Breast epithelium (tissue), 4 donors: ENCODE results near the gene TASP1. TPM values are rescaled to one million over a fixed set of nuclear protein-coding genes. Genes with fewer than 3 reads are reported as not detected.

Experiments
- DNase-seq, 2 donors: peaks; one replicate each; pipeline ENCODE4 v3.0.0-alpha.2; 2019; ENCODE audit warnings: low spot score in 2 of 2
- H3K27ac ChIP-seq, 2 donors: fragments of 200-600 bp; sonication (generic) in 1 of 2; one replicate each; pipeline ENCODE4 v1.5.1; 2016 to 2019; ENCODE audit warnings: mild to moderate bottlenecking in 1 of 2
- H3K27me3 ChIP-seq, 2 donors: fragments of 200-600 bp; sonication (generic) in 1 of 2; one replicate each; pipeline versions ENCODE4 v1.5.1 to v1.6.0; 2017 to 2019; ENCODE audit warnings: control low read depth in 1 of 2, mild to moderate bottlenecking in 1 of 2
- H3K36me3 ChIP-seq: fragments of 200-600 bp; one replicate; pipeline ENCODE4 v1.5.1; 2019
- H3K4me1 ChIP-seq, 2 donors: fragments of 200-600 bp; sonication (generic); one replicate each; pipeline ENCODE4 v1.5.1; 2016 to 2019; ENCODE audit warnings: control low read depth in 1 of 2
- H3K4me3 ChIP-seq, 3 donors: fragments of 200-600 bp; sonication (generic); 1 replicate in 2 of 3; 2 replicates in 1 of 3; pipeline ENCODE4 v1.5.1; 2016 to 2019; ENCODE audit warnings: mild to moderate bottlenecking in 3 of 3, moderate library complexity in 2 of 3
- H3K9me3 ChIP-seq, 2 donors: fragments of 200-600 bp; sonication (generic) in 1 of 2; one replicate each; pipeline ENCODE4 v1.5.1; 2016 to 2019; ENCODE audit warnings: control low read depth in 1 of 2
- POLR2A ChIP-seq: fragments of 450-650 bp; IDR thresholded peaks from one replicate; pipeline ENCODE4 v1.6.1; 2016; ENCODE audit warnings: antibody characterized with exemption, mild to moderate bottlenecking, moderate library complexity
- POLR2AphosphoS5 ChIP-seq, 3 donors: sonication (generic); formaldehyde crosslinking; IDR thresholded peaks; one replicate each; pipeline ENCODE4 v1.6.1; 2017; ENCODE audit warnings: antibody characterized with exemption in 3 of 3
- intact Hi-C: fragments of 100-400 bp; cut with DNase I; formaldehyde crosslinking; loops from one replicate; pipeline ENCODE4 v1.15.1; 2023; ENCODE audit warnings: low total_unique reads
- total RNA-seq, 3 donors: library from RNA; depleted of rRNA; stranded (reverse); fragments of >200 nt; gene quantifications; one replicate each; pipeline ENCODE4 v1.1.0, GENCODE V29; 2016
- TF ChIP-seq, protein P1 (sequence below), 3 donors: fragments of 450-650 bp; IDR thresholded peaks; one replicate each; pipeline ENCODE4 v1.5.1; 2016 to 2017; ENCODE audit warnings: antibody characterized with exemption in 3 of 3, mild to moderate bottlenecking in 3 of 3, moderate library complexity in 3 of 3

The TASP1 gene
- total RNA-seq, 3 donors from 2014 or later: 12.0 to 26.1 (median 19.0) TPM

DNA sequence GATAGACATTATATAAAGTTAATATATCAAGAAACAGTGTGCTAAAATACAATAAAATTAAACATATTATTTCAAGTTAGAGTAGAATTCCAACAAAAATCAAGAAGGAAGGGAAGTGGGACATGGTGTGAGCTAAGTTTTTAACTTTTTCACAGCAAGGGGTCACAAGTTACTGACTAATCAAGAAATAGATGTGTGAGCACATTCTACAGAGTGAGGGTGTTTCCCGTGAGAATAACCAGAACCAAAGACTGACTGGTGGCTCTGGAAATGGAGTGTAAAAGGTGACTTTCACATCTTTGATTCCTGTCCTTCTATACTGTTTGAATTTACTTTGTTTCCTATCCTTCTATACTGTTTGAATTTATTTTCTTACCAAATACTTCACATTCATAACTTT lies 206.6 kb downstream of the TASP1 start:
- no peaks in the 10 kb centered on the region for H3K27me3 ChIP-seq
- DNase-seq: no peak
- no peaks in the 10 kb centered on the region for H3K4me1 ChIP-seq
- intact Hi-C loops: no loop called here
- no peaks in the 10 kb centered on the region for H3K36me3 ChIP-seq
- no peak overlapping the region for H3K4me3 ChIP-seq
- no peak overlapping the region for H3K27ac ChIP-seq
- H3K9me3 ChIP-seq: no peaks in the 10 kb centered on the region
- TF ChIP-seq, protein P1, sequence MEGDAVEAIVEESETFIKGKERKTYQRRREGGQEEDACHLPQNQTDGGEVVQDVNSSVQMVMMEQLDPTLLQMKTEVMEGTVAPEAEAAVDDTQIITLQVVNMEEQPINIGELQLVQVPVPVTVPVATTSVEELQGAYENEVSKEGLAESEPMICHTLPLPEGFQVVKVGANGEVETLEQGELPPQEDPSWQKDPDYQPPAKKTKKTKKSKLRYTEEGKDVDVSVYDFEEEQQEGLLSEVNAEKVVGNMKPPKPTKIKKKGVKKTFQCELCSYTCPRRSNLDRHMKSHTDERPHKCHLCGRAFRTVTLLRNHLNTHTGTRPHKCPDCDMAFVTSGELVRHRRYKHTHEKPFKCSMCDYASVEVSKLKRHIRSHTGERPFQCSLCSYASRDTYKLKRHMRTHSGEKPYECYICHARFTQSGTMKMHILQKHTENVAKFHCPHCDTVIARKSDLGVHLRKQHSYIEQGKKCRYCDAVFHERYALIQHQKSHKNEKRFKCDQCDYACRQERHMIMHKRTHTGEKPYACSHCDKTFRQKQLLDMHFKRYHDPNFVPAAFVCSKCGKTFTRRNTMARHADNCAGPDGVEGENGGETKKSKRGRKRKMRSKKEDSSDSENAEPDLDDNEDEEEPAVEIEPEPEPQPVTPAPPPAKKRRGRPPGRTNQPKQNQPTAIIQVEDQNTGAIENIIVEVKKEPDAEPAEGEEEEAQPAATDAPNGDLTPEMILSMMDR (IDR thresholded peaks at IDR 0.05): no peak
- no peak for TF ChIP-seq POLR2AphosphoS5 (IDR thresholded peaks at IDR 0.05)
- no peak for TF ChIP-seq POLR2A

DNA sequence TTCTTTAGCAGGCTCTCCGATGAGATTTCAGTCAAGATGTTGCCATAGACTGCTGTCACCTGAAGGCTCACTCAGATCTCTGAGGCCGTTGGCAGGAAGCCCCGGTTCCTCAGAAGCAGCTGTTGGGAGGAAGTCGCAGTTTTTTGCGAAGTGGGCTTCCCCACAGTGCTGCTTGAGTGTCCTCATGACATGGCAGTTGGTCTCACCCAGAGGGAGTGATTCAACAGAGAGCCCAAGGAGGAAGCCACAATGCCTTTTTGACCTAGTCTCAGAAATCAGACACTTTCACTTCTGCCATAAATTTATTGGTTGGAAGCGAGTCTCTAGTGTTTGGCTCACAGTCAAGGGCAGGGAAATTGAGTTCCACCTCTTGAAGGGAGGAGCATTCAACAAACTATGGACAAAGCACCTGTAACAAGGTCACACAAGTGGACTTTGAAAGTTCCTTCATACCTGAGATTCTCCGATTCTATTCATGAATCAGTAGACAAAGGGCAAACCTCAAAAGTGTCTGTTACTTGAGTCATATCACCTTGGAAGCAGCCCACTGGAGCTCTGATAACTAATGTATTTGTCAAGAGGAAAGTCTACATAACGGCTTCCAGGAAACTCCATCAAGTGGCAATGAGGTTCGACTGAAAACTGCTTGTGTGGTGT lies 208.3 kb downstream of the TASP1 start:
- Histone ChIP-seq H3K4me3 (no peak overlapping the region), H3K4me1 (no peaks in the 10 kb centered on the region), H3K27me3 (no peaks in the 10 kb centered on the region), H3K9me3 (no peaks in the 10 kb centered on the region), H3K36me3 (no peaks in the 10 kb centered on the region), H3K27ac (no peak overlapping the region)
- no peak for DNase-seq
- intact Hi-C loops: no loop called here
- TF ChIP-seq, protein P1 (IDR thresholded peaks at IDR 0.05): no peak
- TF ChIP-seq POLR2AphosphoS5 (IDR thresholded peaks at IDR 0.05) (no peak), POLR2A (no peak)

DNA sequence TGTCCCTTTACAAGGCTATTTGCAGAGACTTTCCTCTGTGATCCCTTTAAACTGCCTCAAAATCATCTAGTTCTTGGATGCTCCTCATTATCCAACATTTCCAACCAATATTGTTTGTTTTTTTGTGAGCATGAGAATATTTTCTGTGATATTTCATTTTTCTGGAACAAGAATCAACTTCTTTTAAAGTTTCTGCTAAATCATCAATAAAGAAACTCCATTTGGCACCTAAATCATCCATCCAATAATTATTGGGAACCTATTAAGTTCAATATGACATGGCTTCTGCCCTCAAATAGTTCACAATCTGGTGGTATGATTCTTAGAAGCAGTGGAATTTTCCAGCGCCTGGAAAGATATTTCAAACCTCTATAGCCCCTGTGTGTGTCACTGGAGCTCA lies 210.0 kb downstream of the TASP1 start:
- no peaks in the 10 kb centered on the region for H3K4me1 ChIP-seq
- H3K9me3 ChIP-seq: no peaks in the 10 kb centered on the region
- no peak overlapping the region for H3K4me3 ChIP-seq
- no peaks in the 10 kb centered on the region for H3K27me3 ChIP-seq
- TF ChIP-seq POLR2A: no peak
- TF ChIP-seq POLR2AphosphoS5 (IDR thresholded peaks at IDR 0.05): no peak
- TF ChIP-seq, protein P1 (IDR thresholded peaks at IDR 0.05): no peak
- no peak for DNase-seq
- no peaks in the 10 kb centered on the region for H3K36me3 ChIP-seq
- no peak overlapping the region for H3K27ac ChIP-seq
- intact Hi-C loops: no loop called here

DNA sequence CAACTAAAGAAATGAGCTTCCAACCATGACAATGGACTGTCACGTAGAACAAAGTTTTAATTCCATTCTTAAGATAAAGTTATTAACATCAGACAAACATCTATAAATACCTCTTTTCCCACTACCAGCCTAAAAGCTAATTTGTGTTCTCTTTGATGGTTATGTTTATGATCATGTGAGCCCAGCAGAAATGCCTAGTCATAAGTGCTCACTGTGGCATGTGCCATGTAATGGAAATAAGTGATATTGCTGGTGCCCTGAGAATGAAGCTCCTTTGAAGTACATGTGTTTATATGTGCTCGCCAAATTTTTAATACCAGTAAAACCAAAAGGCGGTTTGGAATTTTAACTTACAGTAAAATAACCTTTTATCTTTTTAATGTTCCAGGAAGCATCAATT lies 211.9 kb downstream of the TASP1 start:
- TF ChIP-seq, protein P1 (IDR thresholded peaks at IDR 0.05): no peak
- TF ChIP-seq POLR2A: no peak
- TF ChIP-seq POLR2AphosphoS5 (IDR thresholded peaks at IDR 0.05): no peak
- no peak for DNase-seq
- no peak overlapping the region for H3K4me3 ChIP-seq
- no peaks in the 10 kb centered on the region for H3K27me3 ChIP-seq
- intact Hi-C loops: no loop called here
- H3K4me1 ChIP-seq: no peaks in the 10 kb centered on the region
- H3K36me3 ChIP-seq: no peaks in the 10 kb centered on the region
- no peak overlapping the region for H3K27ac ChIP-seq
- H3K9me3 ChIP-seq: no peaks in the 10 kb centered on the region

DNA sequence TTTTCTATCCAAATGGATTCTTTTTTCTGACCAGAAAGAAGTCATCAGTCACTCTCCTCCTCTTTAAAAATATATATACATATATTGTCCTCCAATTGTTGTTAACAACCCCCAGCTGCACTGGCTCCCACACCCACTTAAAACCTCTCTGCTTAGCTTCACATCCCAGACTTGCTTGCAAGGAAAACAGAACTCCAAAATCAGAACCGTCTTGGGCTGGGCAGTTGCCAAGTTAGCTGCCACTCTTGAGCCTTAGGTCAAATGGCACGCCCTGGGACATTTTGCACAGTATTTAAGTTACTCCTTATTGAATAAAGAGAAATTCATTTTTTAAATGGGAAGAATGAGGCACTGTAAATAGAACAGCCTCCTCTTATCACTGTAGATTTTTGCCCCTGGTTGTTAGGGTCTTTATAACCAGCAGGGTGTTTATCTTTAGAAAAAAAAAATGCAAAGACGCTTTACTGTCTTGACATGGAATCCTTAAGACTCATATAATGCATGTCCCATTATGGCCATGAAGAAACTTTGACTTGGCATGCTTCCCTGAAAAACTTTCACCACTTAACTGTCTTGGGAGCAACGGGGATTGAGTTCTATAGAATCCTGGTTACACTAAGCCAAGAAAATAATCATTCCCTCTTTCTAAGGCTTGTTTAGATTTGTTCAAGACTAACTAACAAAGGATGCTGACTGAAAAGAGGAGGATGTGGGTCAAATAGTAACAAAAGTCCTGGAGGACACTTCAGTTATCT lies 213.2 kb downstream of the TASP1 start:
- H3K4me1 ChIP-seq: no peaks in the 10 kb centered on the region
- intact Hi-C loops: no loop called here
- no peak overlapping the region for H3K4me3 ChIP-seq
- DNase-seq: no peak
- H3K36me3 ChIP-seq: no peaks in the 10 kb centered on the region
- no peak overlapping the region for H3K27ac ChIP-seq
- no peaks in the 10 kb centered on the region for H3K9me3 ChIP-seq
- TF ChIP-seq, protein P1 (IDR thresholded peaks at IDR 0.05): no peak
- TF ChIP-seq POLR2AphosphoS5 (IDR thresholded peaks at IDR 0.05): no peak
- no peak for TF ChIP-seq POLR2A
- H3K27me3 ChIP-seq: no peaks in the 10 kb centered on the region
